22Rv1 (cell line): ENCODE results near the gene PROP1.

ENCODE experiments used
- ZFX ChIP-seq: fragments of 450-650 bp; IDR thresholded peaks from 2 replicates; pipeline ENCODE4 v1.6.1; 2017; ENCODE audit warnings: antibody characterized with exemption, borderline replicate concordance
- TF ChIP-seq, protein P1 (sequence below): fragments of 450-650 bp; IDR thresholded peaks from 2 replicates; pipeline ENCODE4 v1.5.1; 2017; ENCODE audit warnings: mild to moderate bottlenecking

DNA sequence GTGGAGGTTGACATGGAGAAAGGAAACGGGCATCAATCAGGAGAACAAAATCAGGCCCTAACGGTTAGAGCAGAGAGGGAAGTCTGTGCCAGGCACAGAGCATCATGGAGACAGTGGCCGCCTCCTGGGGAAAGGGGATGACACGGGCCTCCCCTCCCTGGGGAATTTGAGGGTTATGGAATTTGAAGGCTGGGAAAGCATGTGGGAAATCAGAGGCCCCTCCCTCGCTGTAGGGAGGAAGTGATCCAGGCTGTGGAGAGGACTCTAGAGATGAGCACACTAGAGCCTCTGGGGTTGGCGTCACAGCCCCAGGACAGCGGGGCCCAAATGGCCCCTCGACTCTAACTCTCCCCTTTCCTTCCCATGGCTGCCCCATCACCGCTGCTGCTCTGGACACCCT lies 36.7 kb downstream of the PROP1 start:
- TF ChIP-seq, protein P1, sequence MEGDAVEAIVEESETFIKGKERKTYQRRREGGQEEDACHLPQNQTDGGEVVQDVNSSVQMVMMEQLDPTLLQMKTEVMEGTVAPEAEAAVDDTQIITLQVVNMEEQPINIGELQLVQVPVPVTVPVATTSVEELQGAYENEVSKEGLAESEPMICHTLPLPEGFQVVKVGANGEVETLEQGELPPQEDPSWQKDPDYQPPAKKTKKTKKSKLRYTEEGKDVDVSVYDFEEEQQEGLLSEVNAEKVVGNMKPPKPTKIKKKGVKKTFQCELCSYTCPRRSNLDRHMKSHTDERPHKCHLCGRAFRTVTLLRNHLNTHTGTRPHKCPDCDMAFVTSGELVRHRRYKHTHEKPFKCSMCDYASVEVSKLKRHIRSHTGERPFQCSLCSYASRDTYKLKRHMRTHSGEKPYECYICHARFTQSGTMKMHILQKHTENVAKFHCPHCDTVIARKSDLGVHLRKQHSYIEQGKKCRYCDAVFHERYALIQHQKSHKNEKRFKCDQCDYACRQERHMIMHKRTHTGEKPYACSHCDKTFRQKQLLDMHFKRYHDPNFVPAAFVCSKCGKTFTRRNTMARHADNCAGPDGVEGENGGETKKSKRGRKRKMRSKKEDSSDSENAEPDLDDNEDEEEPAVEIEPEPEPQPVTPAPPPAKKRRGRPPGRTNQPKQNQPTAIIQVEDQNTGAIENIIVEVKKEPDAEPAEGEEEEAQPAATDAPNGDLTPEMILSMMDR = no peak
- no peak for TF ChIP-seq ZFX
